OCI-M2 (cell line): ENCODE measurements around the gene FNDC3B.
A peak's percentile ranks its signal among the peaks of the same experiment; 100 is the strongest.

ENCODE experiments used
- DNase-seq: peaks from one replicate; lab custom pipeline; 2025; ENCODE audit not compliant: unreplicated experiment; lab: John Stamatoyannopoulos, UW

The FNDC3B gene

GRCh38 chr3:172133838-172134237, 94.5 kb downstream of the FNDC3B start:
- DNase-seq, result no peak

- no peak for DNase-seq
These were observed 95.0 kb downstream of the FNDC3B start for GRCh38 chr3:172134352-172134751.

- no peak for DNase-seq
These were observed 95.8 kb downstream of the FNDC3B start for GRCh38 chr3:172135185-172135584.

- DNase-seq, result no peak
These were observed 96.4 kb downstream of the FNDC3B start for GRCh38 chr3:172135820-172136219.

GRCh38 chr3:172136330-172136729, 97.0 kb downstream of the FNDC3B start:
- no peak for DNase-seq

GRCh38 chr3:172137287-172138192, 98.2 kb downstream of the FNDC3B start:
- no peak for DNase-seq

- DNase-seq, result no peak
These were observed 98.8 kb downstream of the FNDC3B start for GRCh38 chr3:172138193-172138537.

GRCh38 chr3:172138792-172139507, 99.6 kb downstream of the FNDC3B start:
- peak; percentile 3 for DNase-seq

DNA sequence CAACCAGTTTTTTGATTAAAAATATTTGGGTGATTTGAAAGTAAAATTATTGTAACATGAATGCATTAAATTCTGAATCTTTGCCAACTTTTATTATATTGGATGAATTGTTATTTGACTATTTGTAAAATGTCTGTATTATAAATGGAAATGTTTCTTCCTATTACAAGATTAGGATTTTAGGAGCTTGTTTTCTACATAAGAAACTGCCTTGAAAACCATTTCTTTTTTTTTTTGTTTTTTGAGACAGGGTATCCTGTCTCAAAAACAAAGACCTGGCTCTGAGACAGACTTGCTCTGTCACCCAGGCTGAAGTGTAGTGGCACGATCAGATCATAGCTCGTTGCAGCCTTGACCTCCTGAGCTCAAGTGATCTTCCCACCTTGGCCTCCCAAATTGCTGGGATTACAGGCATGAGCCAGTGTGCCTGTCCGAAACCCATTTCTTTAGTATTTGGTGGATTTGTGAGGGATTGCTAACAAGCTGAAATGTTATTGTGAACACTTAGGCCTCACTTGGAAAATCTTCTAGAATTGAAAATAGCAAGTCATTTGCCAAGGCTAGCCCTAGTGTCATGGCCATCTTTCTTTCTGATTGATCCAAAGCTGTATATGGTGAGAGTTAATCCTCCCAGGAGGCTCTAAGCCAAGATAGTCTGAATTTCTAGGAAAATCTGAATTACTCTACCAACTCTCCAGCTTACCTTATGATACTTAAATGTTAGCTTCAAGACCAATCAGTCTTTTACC, 100.3 kb downstream of the FNDC3B start:
- DNase-seq, result no peak

- DNase-seq, result no peak
These were observed 101.4 kb downstream of the FNDC3B start for GRCh38 chr3:172140499-172141391.

GRCh38 chr3:172142051-172142863, 102.9 kb downstream of the FNDC3B start:
- DNase-seq, result no peak

DNA sequence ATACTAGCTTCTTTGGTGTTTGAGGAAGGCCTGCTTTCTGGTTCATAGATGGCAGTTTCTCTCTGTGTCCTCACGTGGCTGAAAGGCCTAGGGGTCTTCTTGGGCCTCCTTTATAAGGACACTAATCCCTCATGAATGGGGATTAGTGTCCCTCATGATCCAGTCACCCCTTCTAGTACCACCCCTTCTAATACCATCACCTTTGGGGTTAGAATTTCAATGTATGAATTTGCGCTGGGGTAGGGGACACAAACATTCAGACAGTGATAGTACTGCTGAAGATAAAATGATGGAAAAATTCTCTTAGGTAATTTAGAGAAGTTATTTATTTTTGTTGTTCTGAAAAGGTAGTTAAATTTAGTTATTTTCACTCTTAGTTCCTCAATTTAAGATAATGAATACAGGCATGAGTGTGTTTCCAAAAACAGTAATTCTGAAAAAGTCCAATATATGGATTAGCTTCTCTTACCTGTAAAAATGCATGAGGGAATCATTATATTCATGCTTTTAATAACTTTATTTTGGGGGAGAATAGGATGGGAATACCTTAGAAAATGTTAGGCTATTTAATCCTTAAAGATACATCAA, 103.6 kb downstream of the FNDC3B start:
- no peak for DNase-seq

- DNase-seq, result no peak
These were observed 104.5 kb downstream of the FNDC3B start for GRCh38 chr3:172143739-172144497.

- no peak for DNase-seq
These were observed 105.2 kb downstream of the FNDC3B start for GRCh38 chr3:172144601-172145000.

DNA sequence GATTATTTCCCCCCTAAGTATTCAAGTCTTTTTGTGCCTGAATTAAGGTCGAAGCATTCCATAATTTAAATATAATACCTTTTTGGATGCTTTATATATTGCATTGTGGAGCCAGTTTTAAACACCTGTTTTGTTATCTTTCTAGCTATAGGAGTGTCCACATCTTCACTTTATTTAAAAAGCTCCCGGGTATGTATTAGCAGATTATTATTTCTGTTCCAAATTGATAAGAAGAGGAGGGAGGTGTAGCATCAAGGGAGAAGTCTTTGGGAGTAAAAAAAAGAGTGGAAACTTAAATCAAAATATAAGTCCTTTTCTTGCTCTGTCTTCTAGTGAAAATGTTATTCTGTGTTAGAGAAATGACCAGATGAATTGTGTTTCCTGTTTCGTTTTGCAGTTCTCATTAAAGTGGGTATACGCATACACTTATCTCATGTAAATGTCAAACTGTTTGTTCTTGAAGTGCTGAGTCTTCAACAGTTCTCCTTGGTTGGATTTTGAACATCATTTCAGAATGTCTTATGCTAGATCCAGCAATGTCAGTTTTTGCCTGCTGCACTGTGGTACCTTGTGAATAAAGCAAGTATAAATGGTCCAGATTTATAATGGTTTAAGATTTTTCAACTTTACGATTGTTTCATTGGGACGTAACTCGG, 105.8 kb downstream of the FNDC3B start:
- DNase-seq, result no peak

- no peak for DNase-seq
These were observed 107.0 kb downstream of the FNDC3B start for GRCh38 chr3:172146349-172146748.

DNA sequence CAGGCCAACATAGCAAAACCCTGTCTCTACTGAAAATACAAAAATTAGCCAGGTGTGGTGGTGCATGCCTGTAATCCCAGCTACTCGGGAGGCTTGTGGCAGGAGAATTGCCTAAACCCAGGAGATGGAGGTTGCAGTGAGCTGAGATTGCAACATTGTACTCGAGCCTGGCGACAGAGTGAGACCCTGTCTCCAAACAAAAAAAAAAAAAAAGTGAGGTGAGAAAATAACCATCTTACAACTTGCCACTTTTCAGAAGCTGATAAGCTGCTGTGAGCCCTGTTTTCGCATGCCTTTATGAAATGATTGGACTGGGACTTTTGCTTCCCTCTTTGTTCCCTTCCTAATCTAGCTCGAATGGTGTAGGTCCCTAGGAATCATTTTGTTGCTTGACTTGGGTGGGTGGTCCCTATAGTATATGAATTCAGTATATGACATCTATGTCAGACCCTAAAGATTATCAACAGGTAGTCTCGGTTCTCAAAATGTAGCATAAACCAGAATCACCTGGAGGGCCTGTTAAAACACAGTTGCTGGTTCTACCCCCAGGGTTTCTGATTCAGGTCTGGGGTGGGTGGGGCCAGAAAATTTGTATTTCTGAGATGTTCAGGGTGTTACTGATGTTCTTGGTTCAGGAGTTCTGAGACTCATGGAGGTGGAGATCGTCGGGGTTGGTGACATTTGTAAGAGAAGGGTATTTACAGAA, 107.9 kb downstream of the FNDC3B start:
- DNase-seq, result no peak

DNA sequence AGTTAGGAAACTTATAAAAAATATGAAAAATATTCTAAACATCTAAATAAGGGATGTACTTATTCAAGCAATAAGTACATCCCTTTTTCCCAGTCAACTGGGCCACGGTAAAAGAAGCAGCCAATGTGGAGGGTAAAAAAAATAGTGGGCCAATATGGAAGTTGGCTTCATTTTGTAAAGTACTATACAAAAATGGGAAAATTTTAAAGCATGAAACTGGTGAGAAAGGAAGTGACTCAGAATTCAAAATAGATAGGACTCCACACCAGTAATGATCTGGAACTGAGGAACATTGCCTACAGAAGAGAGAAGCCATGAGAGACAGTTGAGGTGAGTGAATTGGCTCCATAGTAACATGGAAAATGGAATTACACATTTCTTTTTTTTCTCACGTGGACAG, 108.9 kb downstream of the FNDC3B start:
- no peak for DNase-seq
